22Rv1 (cell line): ENCODE results near the gene ESYT3.

ENCODE experiments used
- CTCF ChIP-seq: fragments of 450-650 bp; IDR thresholded peaks from 2 replicates; pipeline ENCODE4 v1.5.1; 2017; ENCODE audit warnings: mild to moderate bottlenecking
- ZFX ChIP-seq: fragments of 450-650 bp; IDR thresholded peaks from 2 replicates; pipeline ENCODE4 v1.6.1; 2017; ENCODE audit warnings: antibody characterized with exemption, borderline replicate concordance

DNA sequence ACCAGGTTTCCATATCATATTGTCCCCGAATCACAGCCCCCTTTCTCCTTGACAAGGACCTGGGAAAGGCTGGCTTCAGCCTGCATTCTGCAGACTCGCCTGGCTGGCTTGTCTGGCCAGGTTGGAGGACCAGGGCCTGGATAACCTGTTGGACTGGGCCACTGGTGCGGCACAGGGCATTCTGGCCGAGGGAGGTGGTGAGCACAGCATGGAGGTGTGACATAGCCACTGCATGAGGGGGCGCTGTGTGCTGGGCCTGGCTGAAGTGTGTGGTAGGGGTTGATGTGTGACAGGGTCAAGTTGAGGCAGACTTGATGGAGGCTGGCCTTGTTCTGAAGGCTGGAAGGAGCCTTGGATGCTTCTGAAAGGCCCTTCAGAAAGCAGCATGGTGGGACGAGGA is 2.9 kb downstream of the ESYT3 start:
- TF ChIP-seq CTCF (0 out of 2 replicates have a peak, but pooled peaks have one; percentile 3), ZFX (no peak)
